ENCODE measurements around the gene APBB1IP.

Gene APBB1IP

DNA sequence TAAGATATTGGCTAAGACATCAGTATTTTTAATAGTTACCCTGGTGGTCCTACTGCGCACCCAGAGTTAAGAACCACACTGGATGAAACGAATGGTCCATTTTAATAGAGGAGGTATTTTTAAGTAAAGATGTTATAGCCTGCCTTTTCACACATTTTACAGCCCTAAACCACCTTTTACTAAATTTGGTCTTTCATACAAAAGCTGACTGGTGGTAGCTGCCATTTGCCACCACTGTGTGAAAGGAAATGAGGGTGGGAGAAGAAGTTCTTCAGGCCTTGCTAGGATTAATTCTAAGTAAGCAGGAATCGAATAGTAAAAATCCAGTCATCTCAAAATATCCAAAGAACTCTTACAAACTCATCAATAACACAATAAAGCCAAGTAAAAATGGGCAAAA lies 15.2 kb upstream of the APBB1IP start:
- Histone ChIP-seq H3K9ac (ENCODE audit: low read length) (no peak overlapping the region), H3K9me3 (ENCODE audit: control insufficient read depth, low read depth, low read length) (no peaks in the 10 kb centered on the region), H3K4me1 (ENCODE audit: control insufficient read depth, low read depth, low read length) (no peaks in the 10 kb centered on the region), H3K27ac (ENCODE audit: low read length) (no peak overlapping the region), H3K4me3 (ENCODE audit: low read length) (no peak overlapping the region), H3K27me3 (ENCODE audit: control insufficient read depth, insufficient read depth, low read length) (no peaks in the 10 kb centered on the region), H3K36me3 (ENCODE audit: control insufficient read depth, low read depth, low read length) (no peaks in the 10 kb centered on the region)

- Histone ChIP-seq H3K36me3 (ENCODE audit: control insufficient read depth, low read depth, low read length) (no peaks in the 10 kb centered on the region), H3K27ac (ENCODE audit: low read length) (no peak overlapping the region), H3K9ac (ENCODE audit: low read length) (no peak overlapping the region), H3K4me1 (ENCODE audit: control insufficient read depth, low read depth, low read length) (no peaks in the 10 kb centered on the region), H3K9me3 (ENCODE audit: control insufficient read depth, low read depth, low read length) (no peaks in the 10 kb centered on the region), H3K27me3 (ENCODE audit: control insufficient read depth, insufficient read depth, low read length) (no peaks in the 10 kb centered on the region), H3K4me3 (ENCODE audit: low read length) (no peak overlapping the region)
Observed at GRCh38 chr10:26423722-26424121, 14.4 kb upstream of the APBB1IP start.

DNA sequence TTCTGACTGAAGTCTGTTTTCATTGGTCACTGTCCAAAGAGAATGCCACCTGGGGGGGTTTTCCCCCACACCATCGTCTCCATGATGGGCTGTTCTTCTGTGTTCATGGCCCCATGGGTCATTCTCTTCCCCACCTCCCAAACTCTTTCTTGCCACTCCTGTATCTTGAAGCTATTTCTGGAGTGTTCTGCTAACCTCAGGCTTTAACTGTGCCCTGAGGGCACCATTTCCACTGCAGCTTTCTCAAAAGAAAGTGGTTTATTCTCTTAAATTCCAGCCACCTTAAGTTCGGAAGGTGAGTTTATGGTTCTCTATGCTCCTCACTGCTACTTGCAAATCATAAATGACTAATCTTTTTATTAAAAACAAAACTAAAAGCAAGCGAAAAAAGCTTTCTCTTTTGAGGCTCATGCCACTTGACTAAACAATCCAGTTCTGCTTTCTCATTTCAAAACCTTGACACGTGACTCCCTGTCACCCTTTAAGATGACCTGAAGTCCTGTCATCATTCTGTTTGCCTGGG lies 7.4 kb upstream of the APBB1IP start:
- H3K36me3 ChIP-seq (ENCODE audit: control insufficient read depth, low read depth, low read length): no peaks in the 10 kb centered on the region
- H3K9ac ChIP-seq (ENCODE audit: low read length): no peak overlapping the region
- H3K9me3 ChIP-seq (ENCODE audit: control insufficient read depth, low read depth, low read length): no peaks in the 10 kb centered on the region
- no peaks in the 10 kb centered on the region for H3K27me3 ChIP-seq (ENCODE audit: control insufficient read depth, insufficient read depth, low read length)
- no peaks in the 10 kb centered on the region for H3K4me1 ChIP-seq (ENCODE audit: control insufficient read depth, low read depth, low read length)
- no peak overlapping the region for H3K4me3 ChIP-seq (ENCODE audit: low read length)
- H3K27ac ChIP-seq (ENCODE audit: low read length): no peak overlapping the region

DNA sequence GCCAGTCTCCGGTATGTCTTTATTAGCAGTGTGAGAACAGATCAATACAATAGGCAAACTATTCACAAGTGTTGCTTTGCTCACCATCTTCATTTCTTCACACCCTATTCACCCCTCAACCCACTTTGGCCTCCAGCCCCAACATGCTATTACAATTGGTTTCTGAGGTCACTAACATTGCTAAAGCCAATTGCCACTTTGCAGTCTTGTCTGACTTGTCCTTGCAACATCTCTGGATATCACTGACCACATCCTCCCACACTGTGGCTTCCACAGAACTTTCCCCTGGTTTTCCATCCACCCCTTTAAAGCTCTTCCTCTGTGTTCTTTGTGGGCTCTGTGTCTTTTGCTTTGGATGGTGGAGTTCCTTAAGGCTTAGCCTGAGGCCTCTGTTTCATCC lies 5.2 kb upstream of the APBB1IP start:
- Histone ChIP-seq H3K4me1 (ENCODE audit: control insufficient read depth, low read depth, low read length) (no peaks in the 10 kb centered on the region), H3K27me3 (ENCODE audit: control insufficient read depth, insufficient read depth, low read length) (peaks cover 8% of the 10 kb centered on the region), H3K36me3 (ENCODE audit: control insufficient read depth, low read depth, low read length) (no peaks in the 10 kb centered on the region), H3K4me3 (ENCODE audit: low read length) (no peak overlapping the region), H3K9me3 (ENCODE audit: control insufficient read depth, low read depth, low read length) (no peaks in the 10 kb centered on the region), H3K9ac (ENCODE audit: low read length) (no peak overlapping the region), H3K27ac (ENCODE audit: low read length) (no peak overlapping the region)

DNA sequence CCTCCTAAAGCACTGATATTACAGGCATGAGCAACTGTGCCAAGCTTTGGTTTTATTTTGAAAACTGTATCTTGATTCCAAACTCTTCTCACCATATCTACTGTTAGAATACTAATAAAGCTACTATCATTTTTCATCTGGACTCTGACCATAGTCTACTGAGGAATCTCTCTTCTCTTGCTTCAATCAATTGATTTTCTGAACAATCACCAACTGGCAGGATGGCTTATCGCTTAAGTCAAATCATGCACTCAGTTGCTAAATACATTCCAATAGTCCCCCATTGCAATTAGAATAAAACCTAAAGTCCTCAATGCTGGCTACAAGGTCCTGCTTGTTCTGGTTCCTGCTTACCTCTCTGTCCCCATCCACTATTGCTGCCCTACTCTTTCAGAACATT lies 2.3 kb upstream of the APBB1IP start:
- H3K4me3 ChIP-seq (ENCODE audit: low read length): no peak overlapping the region
- H3K27ac ChIP-seq (ENCODE audit: low read length): no peak overlapping the region
- H3K9me3 ChIP-seq (ENCODE audit: control insufficient read depth, low read depth, low read length): no peaks in the 10 kb centered on the region
- H3K36me3 ChIP-seq (ENCODE audit: control insufficient read depth, low read depth, low read length): no peaks in the 10 kb centered on the region
- H3K4me1 ChIP-seq (ENCODE audit: control insufficient read depth, low read depth, low read length): no peaks in the 10 kb centered on the region
- no peak overlapping the region for H3K9ac ChIP-seq (ENCODE audit: low read length)
- peaks cover 27% of the 10 kb centered on the region for H3K27me3 ChIP-seq (ENCODE audit: control insufficient read depth, insufficient read depth, low read length)

- Histone ChIP-seq H3K9me3 (ENCODE audit: control insufficient read depth, low read depth, low read length) (no peaks in the 10 kb centered on the region), H3K36me3 (ENCODE audit: control insufficient read depth, low read depth, low read length) (no peaks in the 10 kb centered on the region), H3K27ac (ENCODE audit: low read length) (no peak overlapping the region), H3K4me3 (ENCODE audit: low read length) (no peak overlapping the region), H3K9ac (ENCODE audit: low read length) (no peak overlapping the region), H3K27me3 (ENCODE audit: control insufficient read depth, insufficient read depth, low read length) (peaks cover 27% of the 10 kb centered on the region), H3K4me1 (ENCODE audit: control insufficient read depth, low read depth, low read length) (no peaks in the 10 kb centered on the region)
Observed at GRCh38 chr10:26436848-26437247, 1.3 kb upstream of the APBB1IP start.

DNA sequence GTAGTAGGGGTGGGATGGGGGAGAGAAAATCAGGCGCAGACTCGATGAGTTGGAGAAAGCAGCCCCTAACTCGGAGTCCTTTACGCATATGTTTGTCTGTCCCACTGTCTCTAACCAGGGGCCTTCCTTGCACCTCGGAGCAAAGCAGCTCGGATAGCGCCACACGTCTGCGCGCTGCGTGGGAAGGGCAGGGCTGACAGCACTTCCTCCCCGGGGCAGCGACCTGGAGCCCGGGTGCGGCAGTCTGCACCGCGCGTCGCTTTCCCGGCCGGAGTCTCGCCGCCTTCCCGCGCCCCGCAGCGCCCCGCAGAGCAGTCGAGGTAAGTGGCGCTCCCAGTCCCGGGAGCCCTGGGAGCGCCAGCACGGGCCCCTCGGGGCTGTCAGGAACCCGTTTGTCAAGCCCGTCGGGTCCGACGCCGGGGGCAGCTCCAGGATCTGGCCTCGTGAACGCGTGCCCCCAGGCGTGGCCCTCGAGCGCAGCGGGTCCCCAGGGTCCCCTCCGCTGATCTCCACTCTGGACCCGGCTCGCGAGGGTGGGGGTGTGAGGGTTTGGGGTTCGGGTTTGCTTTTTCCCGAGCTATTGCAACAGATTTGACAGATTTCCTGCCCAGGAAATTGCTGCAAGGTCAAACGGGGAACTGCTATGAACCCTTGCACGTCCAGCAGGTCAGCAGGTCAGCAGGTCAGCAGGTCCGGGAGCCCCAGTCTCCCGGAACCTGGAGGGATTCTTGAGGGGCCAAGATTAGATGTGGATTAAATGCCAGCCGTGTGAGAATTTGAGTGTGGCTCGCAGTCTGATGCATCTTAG lies 597 bp downstream of the APBB1IP start:
- Histone ChIP-seq H3K9ac (ENCODE audit: low read length) (no peak overlapping the region), H3K4me1 (ENCODE audit: control insufficient read depth, low read depth, low read length) (no peaks in the 10 kb centered on the region), H3K4me3 (ENCODE audit: low read length) (peak overlapping the region; percentile 55), H3K27ac (ENCODE audit: low read length) (no peak overlapping the region), H3K9me3 (ENCODE audit: control insufficient read depth, low read depth, low read length) (no peaks in the 10 kb centered on the region), H3K36me3 (ENCODE audit: control insufficient read depth, low read depth, low read length) (no peaks in the 10 kb centered on the region), H3K27me3 (ENCODE audit: control insufficient read depth, insufficient read depth, low read length) (peaks cover 27% of the 10 kb centered on the region)

GRCh38 chr10:26439406-26440087 lies 1.4 kb downstream of the APBB1IP start:
- no peak overlapping the region for H3K4me3 ChIP-seq (ENCODE audit: low read length)
- H3K27ac ChIP-seq (ENCODE audit: low read length): no peak overlapping the region
- H3K36me3 ChIP-seq (ENCODE audit: control insufficient read depth, low read depth, low read length): no peaks in the 10 kb centered on the region
- no peak overlapping the region for H3K9ac ChIP-seq (ENCODE audit: low read length)
- no peaks in the 10 kb centered on the region for H3K9me3 ChIP-seq (ENCODE audit: control insufficient read depth, low read depth, low read length)
- H3K4me1 ChIP-seq (ENCODE audit: control insufficient read depth, low read depth, low read length): no peaks in the 10 kb centered on the region
- peaks cover 27% of the 10 kb centered on the region for H3K27me3 ChIP-seq (ENCODE audit: control insufficient read depth, insufficient read depth, low read length)

DNA sequence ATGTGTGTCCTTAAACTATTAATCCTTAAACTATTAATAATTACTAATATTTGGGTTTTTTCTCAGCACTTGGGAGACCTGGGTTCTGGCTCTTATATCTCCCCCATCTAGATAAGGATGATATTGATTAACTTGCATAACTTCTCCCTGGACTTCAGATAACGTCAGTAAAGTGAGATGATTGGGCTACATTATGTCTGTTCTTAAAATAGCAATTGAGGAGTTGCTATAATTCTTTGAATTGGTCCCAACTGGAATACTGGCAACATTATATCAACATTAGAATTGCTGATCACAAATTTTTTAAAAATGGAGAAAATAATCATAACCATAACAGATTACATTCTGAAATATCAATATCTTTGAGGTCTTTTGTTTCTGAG lies 1.9 kb downstream of the APBB1IP start:
- Histone ChIP-seq H3K9ac (ENCODE audit: low read length) (no peak overlapping the region), H3K4me1 (ENCODE audit: control insufficient read depth, low read depth, low read length) (no peaks in the 10 kb centered on the region), H3K9me3 (ENCODE audit: control insufficient read depth, low read depth, low read length) (no peaks in the 10 kb centered on the region), H3K27ac (ENCODE audit: low read length) (no peak overlapping the region), H3K27me3 (ENCODE audit: control insufficient read depth, insufficient read depth, low read length) (peaks cover 27% of the 10 kb centered on the region), H3K4me3 (ENCODE audit: low read length) (no peak overlapping the region), H3K36me3 (ENCODE audit: control insufficient read depth, low read depth, low read length) (no peaks in the 10 kb centered on the region)

- Histone ChIP-seq H3K27me3 (ENCODE audit: control insufficient read depth, insufficient read depth, low read length) (peaks cover 27% of the 10 kb centered on the region), H3K9me3 (ENCODE audit: control insufficient read depth, low read depth, low read length) (no peaks in the 10 kb centered on the region), H3K36me3 (ENCODE audit: control insufficient read depth, low read depth, low read length) (no peaks in the 10 kb centered on the region), H3K4me3 (ENCODE audit: low read length) (no peak overlapping the region), H3K4me1 (ENCODE audit: control insufficient read depth, low read depth, low read length) (no peaks in the 10 kb centered on the region), H3K9ac (ENCODE audit: low read length) (no peak overlapping the region), H3K27ac (ENCODE audit: low read length) (no peak overlapping the region)
Observed at GRCh38 chr10:26441491-26442214, 3.5 kb downstream of the APBB1IP start.

DNA sequence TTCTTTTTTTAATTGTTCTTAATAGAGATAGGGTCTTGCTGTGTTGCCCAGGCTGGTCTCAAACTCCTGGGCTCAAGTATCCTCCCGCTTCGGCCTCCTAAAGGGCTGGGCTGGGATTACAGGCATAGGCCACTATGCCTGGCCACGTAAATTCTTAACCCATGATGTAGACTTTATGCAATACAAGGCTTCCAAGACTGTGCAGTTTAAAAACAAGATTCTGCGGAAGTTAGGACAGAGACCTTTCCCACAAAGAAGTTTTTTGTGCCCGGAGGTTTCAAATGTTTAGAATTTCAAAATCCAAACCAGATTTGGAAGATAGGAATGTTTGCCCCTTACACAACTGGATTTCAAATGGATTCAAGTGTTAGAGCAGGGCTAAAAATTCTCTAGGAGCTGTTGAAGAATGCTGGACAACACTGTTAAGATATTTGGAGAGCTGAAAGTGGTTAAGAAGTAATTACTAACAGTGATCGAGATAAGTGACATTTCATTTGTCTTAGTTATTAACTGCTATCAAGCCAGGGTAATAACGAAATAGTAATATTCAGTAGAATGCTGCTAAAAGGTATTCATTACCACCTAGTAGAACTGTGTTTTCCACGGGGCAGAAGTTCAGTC lies 7.4 kb downstream of the APBB1IP start:
- Histone ChIP-seq H3K9ac (ENCODE audit: low read length) (no peak overlapping the region), H3K27me3 (ENCODE audit: control insufficient read depth, insufficient read depth, low read length) (no peaks in the 10 kb centered on the region), H3K9me3 (ENCODE audit: control insufficient read depth, low read depth, low read length) (no peaks in the 10 kb centered on the region), H3K27ac (ENCODE audit: low read length) (no peak overlapping the region), H3K36me3 (ENCODE audit: control insufficient read depth, low read depth, low read length) (no peaks in the 10 kb centered on the region), H3K4me1 (ENCODE audit: control insufficient read depth, low read depth, low read length) (no peaks in the 10 kb centered on the region), H3K4me3 (ENCODE audit: low read length) (no peak overlapping the region)
